ENCODE measurements around the gene ZNF691.
"Not testable (repeated sequence)": the region's sequence is repeated elsewhere in the genome, so short reads cannot be mapped to it uniquely, and the experiment has no call there.

Gene ZNF691

GRCh38 chr1:42832641-42833240 lies 13.7 kb upstream of the ZNF691 start:
- no peak for DNase-seq (ENCODE audit: low read depth)

- DNase-seq (ENCODE audit: low read depth) = no peak
Observed at GRCh38 chr1:42833981-42834380, 12.4 kb upstream of the ZNF691 start.

- DNase-seq (ENCODE audit: low read depth) = no peak
Observed at GRCh38 chr1:42834803-42835202, 11.6 kb upstream of the ZNF691 start.

- DNase-seq (ENCODE audit: low read depth) = no peak
Observed at GRCh38 chr1:42835422-42835821, 11.0 kb upstream of the ZNF691 start.

- no peak for DNase-seq (ENCODE audit: low read depth)
Observed at GRCh38 chr1:42837709-42838108, 8.7 kb upstream of the ZNF691 start.

- DNase-seq (ENCODE audit: low read depth) = no peak
Observed at GRCh38 chr1:42838482-42839190, 7.8 kb upstream of the ZNF691 start.

- no peak for DNase-seq (ENCODE audit: low read depth)
Observed at GRCh38 chr1:42841010-42841409, 5.4 kb upstream of the ZNF691 start.

GRCh38 chr1:42841440-42842147 lies 4.8 kb upstream of the ZNF691 start:
- DNase-seq (ENCODE audit: low read depth) = no peak

- no peak for DNase-seq (ENCODE audit: low read depth)
Observed at GRCh38 chr1:42844592-42845140, 1.7 kb upstream of the ZNF691 start.

- no peak for DNase-seq (ENCODE audit: low read depth)
Observed at GRCh38 chr1:42845193-42845592, 1.2 kb upstream of the ZNF691 start.

GRCh38 chr1:42845866-42846256 lies 552 bp upstream of the ZNF691 start:
- DNase-seq (ENCODE audit: low read depth) = no peak

- no peak for DNase-seq (ENCODE audit: low read depth)
Observed at GRCh38 chr1:42847111-42847595, 740 bp downstream of the ZNF691 start.

- DNase-seq (ENCODE audit: low read depth) = no peak
Observed at GRCh38 chr1:42847721-42848460, 1.5 kb downstream of the ZNF691 start.

- no peak for DNase-seq (ENCODE audit: low read depth)
Observed at GRCh38 chr1:42848823-42849537, 2.6 kb downstream of the ZNF691 start.

- no peak for DNase-seq (ENCODE audit: low read depth)
Observed at GRCh38 chr1:42849944-42850343, 3.5 kb downstream of the ZNF691 start.

GRCh38 chr1:42851420-42851819 lies 5.0 kb downstream of the ZNF691 start:
- no peak for DNase-seq (ENCODE audit: low read depth)

- no peak for DNase-seq (ENCODE audit: low read depth)
Observed at GRCh38 chr1:42851960-42852607, 5.7 kb downstream of the ZNF691 start.

- no peak for DNase-seq (ENCODE audit: low read depth)
Observed at GRCh38 chr1:42852608-42852980, 6.2 kb downstream of the ZNF691 start.

GRCh38 chr1:42853116-42853884 lies 6.9 kb downstream of the ZNF691 start:
- DNase-seq (ENCODE audit: low read depth) = no peak

GRCh38 chr1:42856554-42856953 lies 10.1 kb downstream of the ZNF691 start:
- not testable (repeated sequence) for DNase-seq (ENCODE audit: low read depth)

Measured in activated T-cell treated with anti-CD3 and anti-CD28 coated beads for 24 hours (primary cell).